Osteoblast (primary cell): Measurements from ENCODE around the gene GNAL. TPM values are rescaled to one million over a fixed set of nuclear protein-coding genes. Genes with fewer than 3 reads are reported as not detected.

Experiments
- DNase-seq: peaks from one replicate; pipeline ENCODE4 v3.0.0; 2011; ENCODE audit warnings: low spot score, mixed read lengths; ENCODE audit not compliant: insufficient read length; ENCODE audit errors: missing footprints
- H2AFZ ChIP-seq: 2 replicates; pipeline ENCODE4 v1.6.0; 2011; ENCODE audit warnings: mild to moderate bottlenecking, low read length
- H3K27ac ChIP-seq: 2 replicates; pipeline ENCODE4 v1.5.1; 2011; ENCODE audit warnings: mild to moderate bottlenecking, low read depth, low read length, moderate library complexity
- H3K27me3 ChIP-seq: 2 replicates; pipeline ENCODE4 v1.6.0; 2012; ENCODE audit warnings: mild to moderate bottlenecking, control low read depth, inconsistent platforms, low read length, moderate library complexity; ENCODE audit not compliant: insufficient read depth
- H3K36me3 ChIP-seq: 2 replicates; pipeline ENCODE4 v1.5.1; 2011; ENCODE audit warnings: mild to moderate bottlenecking, low read length, control low read depth, moderate library complexity; ENCODE audit not compliant: insufficient read depth
- H3K4me1 ChIP-seq: 2 replicates; pipeline ENCODE4 v1.5.1; 2011; ENCODE audit warnings: mild to moderate bottlenecking, low read length, control low read depth, moderate library complexity; ENCODE audit not compliant: insufficient read depth
- H3K4me2 ChIP-seq: 2 replicates; pipeline ENCODE4 v1.6.0; 2011; ENCODE audit warnings: mild to moderate bottlenecking, low read length; ENCODE audit not compliant: insufficient read depth
- H3K4me3 ChIP-seq: fragments of 200-600 bp; sonication (generic); 3 replicates; pipeline ENCODE4 v1.5.1; 2012; ENCODE audit warnings: mild to moderate bottlenecking, low read length, inconsistent platforms; ENCODE audit not compliant: insufficient read depth
- H3K79me2 ChIP-seq: 2 replicates; pipeline ENCODE4 v1.6.0; 2012; ENCODE audit warnings: mild to moderate bottlenecking, low read length, control low read depth, inconsistent platforms; ENCODE audit not compliant: insufficient read depth
- H3K9me3 ChIP-seq: 2 replicates; pipeline ENCODE4 v1.5.1; 2011; ENCODE audit warnings: low read depth, low read length, control low read depth
- H4K20me1 ChIP-seq: 2 replicates; pipeline ENCODE4 v1.6.0; 2012; ENCODE audit warnings: mild to moderate bottlenecking, low read length, control low read depth; ENCODE audit not compliant: insufficient read depth
- total RNA-seq: library from RNA; depleted of rRNA; stranded (reverse); fragments of >200 nt; gene quantifications from 2 replicates; pipeline ENCODE4 v1.2.3, GENCODE V29; 2012
- TF ChIP-seq, protein P1 (sequence below): IDR thresholded peaks from 2 replicates; pipeline ENCODE4 v1.5.1; 2011; ENCODE audit warnings: mild to moderate bottlenecking, low read depth, low read length, moderate library complexity; ENCODE audit errors: extremely low read depth

The GNAL gene
- total RNA-seq, 1 donor = 0.72 TPM

DNA sequence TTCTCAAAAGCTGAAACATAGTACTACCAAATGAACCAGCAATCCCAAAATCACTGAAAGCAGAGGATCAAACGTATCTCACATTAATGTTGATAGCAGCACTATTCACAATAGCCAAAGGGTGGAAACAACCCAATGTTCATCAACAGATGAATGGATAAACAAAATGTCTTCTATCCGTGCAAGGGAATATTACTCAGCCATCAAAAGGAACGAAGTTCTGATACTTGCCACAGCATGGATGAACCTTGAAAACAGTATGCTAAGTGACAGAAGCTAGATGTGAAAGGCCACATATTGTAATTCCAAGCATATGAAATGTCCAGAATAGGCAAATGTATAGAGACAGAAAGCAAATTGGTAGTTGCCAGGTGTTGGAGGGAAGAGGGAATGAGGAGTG, 105.1 kb downstream of the GNAL start:
- TF ChIP-seq, protein P1, sequence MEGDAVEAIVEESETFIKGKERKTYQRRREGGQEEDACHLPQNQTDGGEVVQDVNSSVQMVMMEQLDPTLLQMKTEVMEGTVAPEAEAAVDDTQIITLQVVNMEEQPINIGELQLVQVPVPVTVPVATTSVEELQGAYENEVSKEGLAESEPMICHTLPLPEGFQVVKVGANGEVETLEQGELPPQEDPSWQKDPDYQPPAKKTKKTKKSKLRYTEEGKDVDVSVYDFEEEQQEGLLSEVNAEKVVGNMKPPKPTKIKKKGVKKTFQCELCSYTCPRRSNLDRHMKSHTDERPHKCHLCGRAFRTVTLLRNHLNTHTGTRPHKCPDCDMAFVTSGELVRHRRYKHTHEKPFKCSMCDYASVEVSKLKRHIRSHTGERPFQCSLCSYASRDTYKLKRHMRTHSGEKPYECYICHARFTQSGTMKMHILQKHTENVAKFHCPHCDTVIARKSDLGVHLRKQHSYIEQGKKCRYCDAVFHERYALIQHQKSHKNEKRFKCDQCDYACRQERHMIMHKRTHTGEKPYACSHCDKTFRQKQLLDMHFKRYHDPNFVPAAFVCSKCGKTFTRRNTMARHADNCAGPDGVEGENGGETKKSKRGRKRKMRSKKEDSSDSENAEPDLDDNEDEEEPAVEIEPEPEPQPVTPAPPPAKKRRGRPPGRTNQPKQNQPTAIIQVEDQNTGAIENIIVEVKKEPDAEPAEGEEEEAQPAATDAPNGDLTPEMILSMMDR = no peak
- H3K27me3 ChIP-seq = no peaks in the 10 kb centered on the region
- H3K9me3 ChIP-seq = no peaks in the 10 kb centered on the region
- H3K4me3 ChIP-seq = no peak overlapping the region
- no peak overlapping the region for H2AFZ ChIP-seq
- no peaks in the 10 kb centered on the region for H4K20me1 ChIP-seq
- no peak overlapping the region for H3K4me2 ChIP-seq
- H3K4me1 ChIP-seq = no peaks in the 10 kb centered on the region
- no peak overlapping the region for H3K27ac ChIP-seq
- no peak for DNase-seq
- H3K79me2 ChIP-seq = no peaks in the 10 kb centered on the region
- H3K36me3 ChIP-seq = no peaks in the 10 kb centered on the region

DNA sequence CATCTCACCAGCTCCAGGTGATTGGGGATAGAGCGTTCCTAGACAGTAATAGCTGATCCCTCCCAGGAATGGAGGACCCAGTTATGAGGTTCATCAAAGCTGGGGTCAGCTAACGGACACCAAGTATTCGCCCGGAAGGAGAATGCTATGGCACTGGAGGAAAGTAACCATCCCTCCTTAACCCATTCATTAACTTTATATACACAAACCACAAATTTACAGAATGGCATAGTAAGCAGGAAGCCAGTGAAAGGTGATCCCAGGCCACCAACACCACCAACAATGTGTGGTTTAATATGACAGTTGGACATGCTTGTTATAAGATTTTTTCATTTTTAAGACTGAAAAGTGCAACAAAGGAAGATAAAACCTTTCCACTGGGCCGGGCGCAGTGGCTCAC, 106.9 kb downstream of the GNAL start:
- no peaks in the 10 kb centered on the region for H3K27me3 ChIP-seq
- no peaks in the 10 kb centered on the region for H3K79me2 ChIP-seq
- no peaks in the 10 kb centered on the region for H4K20me1 ChIP-seq
- no peak overlapping the region for H3K4me3 ChIP-seq
- H3K27ac ChIP-seq = no peak overlapping the region
- H2AFZ ChIP-seq = no peak overlapping the region
- H3K36me3 ChIP-seq = no peaks in the 10 kb centered on the region
- TF ChIP-seq, protein P1 = no peak
- H3K9me3 ChIP-seq = no peaks in the 10 kb centered on the region
- H3K4me1 ChIP-seq = no peaks in the 10 kb centered on the region
- peak; percentile 26 for DNase-seq
- H3K4me2 ChIP-seq = no peak overlapping the region

DNA sequence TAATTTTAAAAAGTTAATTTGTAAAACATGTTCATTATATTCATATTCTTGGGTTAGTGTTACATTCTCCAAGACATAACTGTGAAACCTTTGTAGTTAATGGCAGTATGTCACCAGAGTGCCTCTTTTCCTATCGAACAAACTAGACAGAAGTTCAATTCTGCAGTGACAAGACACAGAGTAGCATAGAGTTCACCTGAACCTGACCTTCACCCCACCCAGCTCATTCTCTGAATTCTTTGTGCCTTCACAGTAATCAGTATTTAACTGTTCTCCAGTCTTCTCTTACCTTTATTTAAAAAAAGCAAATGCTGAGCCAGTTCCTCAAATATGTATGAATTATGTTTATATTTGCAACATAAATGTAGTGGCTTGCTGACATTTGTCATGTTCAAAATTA, 109.2 kb downstream of the GNAL start:
- Histone ChIP-seq H3K36me3 (no peaks in the 10 kb centered on the region), H3K27ac (no peak overlapping the region), H3K4me3 (no peak overlapping the region), H2AFZ (no peak overlapping the region), H3K79me2 (no peaks in the 10 kb centered on the region), H4K20me1 (no peaks in the 10 kb centered on the region), H3K4me2 (no peak overlapping the region), H3K27me3 (no peaks in the 10 kb centered on the region), H3K9me3 (no peaks in the 10 kb centered on the region), H3K4me1 (no peaks in the 10 kb centered on the region)
- TF ChIP-seq, protein P1 = no peak
- no peak for DNase-seq

DNA sequence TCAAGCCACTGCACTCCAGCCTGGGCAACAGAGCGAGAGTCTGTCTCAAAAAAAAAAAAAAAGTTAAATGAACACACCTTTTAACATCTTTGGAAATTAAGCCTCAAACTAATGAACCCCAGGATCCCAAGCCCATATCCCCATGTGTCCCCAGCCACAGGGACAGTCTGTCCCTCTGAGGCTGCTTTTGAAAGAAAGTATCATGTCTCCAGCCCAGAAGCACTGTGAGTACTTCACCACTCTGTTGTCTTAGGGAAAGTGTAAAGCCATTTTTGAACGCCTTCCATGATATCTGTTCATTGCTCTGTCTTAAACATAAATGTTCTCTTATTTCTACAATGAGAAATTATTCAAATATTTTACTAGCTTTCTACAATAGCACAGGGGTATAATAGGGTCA, 110.0 kb downstream of the GNAL start:
- TF ChIP-seq, protein P1 = no peak
- no peak overlapping the region for H3K27ac ChIP-seq
- no peaks in the 10 kb centered on the region for H3K9me3 ChIP-seq
- no peaks in the 10 kb centered on the region for H3K79me2 ChIP-seq
- H3K4me3 ChIP-seq = no peak overlapping the region
- no peak overlapping the region for H3K4me2 ChIP-seq
- H2AFZ ChIP-seq = no peak overlapping the region
- no peaks in the 10 kb centered on the region for H3K36me3 ChIP-seq
- H3K27me3 ChIP-seq = no peaks in the 10 kb centered on the region
- H4K20me1 ChIP-seq = no peaks in the 10 kb centered on the region
- DNase-seq = no peak
- H3K4me1 ChIP-seq = no peaks in the 10 kb centered on the region
